HG02571 (cell line): Measurements from ENCODE around the gene KCTD14.
"Not testable (repeated sequence)": the region's sequence is repeated elsewhere in the genome, so short reads cannot be mapped to it uniquely, and the experiment has no call there.

Source experiments
- ATAC-seq: cut with Tn5 transposase; IDR thresholded peaks from one replicate; pipeline ENCODE4 v1.9.1; 2021; ENCODE audit warnings: mild to moderate bottlenecking, moderate library complexity; ENCODE audit not compliant: unreplicated experiment

The KCTD14 gene, protein sequence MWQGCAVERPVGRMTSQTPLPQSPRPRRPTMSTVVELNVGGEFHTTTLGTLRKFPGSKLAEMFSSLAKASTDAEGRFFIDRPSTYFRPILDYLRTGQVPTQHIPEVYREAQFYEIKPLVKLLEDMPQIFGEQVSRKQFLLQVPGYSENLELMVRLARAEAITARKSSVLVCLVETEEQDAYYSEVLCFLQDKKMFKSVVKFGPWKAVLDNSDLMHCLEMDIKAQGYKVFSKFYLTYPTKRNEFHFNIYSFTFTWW

DNA sequence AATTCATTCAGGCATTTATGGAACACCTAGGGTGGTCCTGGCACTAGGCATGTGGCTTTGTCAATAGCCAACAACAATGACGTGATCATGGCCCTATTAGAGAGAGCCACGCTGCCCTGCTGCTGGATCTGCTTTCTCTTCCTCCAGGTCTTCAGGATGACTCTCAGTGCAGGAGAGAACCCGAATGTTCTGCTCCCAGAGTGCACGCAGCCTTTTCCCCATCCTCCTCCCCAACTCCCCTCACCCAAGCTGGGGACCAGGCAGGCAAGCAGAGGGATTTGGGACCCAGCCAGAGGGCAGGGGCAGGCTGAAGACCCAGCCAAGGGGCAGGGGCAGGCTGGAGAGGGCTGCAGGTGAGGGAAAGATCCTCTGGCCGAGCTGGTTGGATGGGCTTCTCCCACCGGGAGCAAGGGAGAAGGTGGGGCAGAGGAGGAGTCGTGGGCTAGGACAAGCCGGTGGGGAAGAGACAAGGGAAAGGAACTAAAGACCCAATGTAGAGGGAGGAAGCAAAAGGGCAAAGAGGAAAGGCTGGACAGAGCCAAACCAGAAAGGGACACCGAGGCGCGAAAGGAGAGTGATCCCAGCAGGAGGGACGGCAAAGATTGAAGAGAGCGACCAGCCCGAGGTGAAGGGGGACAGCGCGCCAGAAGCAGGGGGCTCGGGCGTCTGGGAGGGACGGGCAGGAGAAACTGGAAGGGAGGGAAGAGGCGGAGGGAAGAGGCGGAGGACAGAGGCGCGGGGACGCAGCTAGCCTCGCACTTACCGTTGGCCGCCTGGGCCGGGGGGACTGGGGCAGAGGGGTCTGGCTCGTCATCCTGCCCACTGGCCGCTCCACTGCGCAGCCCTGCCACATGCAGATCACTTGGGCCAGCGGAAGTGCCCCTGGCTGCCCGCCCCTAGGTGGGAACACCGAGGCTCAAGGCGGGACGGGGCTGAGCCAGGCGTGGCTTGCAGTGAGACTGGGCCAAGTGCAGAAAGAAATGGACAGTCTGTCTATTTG is at the start of gene KCTD14:
TSS of gene KCTD14 (minus strand) at position 880 of the 1,000 bp plus-strand sequence. CDS start at position 853, 27 bp downstream.
- no peak for ATAC-seq

DNA sequence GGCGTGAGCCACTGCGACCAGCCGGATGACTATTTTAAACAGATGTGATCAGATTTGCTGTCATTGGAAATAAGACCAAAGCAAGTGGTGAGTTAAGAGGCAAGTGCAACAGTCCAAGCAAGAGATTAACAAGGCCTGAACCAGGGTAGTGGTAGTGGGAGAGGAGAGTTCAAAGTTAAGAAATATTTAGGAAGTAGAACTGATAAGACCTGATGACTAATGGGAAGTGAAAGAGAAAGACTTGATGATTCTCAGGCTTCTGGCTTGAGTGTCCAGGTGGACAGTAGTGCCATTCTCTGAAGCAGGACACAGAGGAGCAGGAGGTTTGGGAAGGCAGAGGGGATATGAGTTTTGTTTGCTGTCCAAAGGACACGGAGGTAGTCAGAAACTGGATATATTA is 49.4 kb upstream of the KCTD14 start:
- no peak for ATAC-seq

DNA sequence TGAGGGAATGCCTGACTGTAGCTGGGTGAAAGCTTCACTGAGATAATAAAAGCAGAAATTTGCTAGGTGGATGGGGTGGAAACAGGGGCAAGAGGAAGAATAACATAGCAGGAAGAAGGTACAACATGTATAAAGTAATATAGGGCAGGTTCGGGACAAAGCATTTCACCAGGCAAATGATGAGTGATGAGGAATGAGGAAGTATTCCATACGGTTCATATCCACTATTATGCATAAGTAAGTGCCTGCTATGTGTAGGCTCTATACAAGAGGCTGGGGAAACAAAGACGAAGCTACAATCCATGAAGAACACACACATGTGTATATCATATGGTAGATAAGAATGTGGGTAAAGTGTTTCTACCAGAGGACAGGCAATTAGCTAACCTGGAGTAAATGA is 48.6 kb upstream of the KCTD14 start:
- no peak for ATAC-seq

DNA sequence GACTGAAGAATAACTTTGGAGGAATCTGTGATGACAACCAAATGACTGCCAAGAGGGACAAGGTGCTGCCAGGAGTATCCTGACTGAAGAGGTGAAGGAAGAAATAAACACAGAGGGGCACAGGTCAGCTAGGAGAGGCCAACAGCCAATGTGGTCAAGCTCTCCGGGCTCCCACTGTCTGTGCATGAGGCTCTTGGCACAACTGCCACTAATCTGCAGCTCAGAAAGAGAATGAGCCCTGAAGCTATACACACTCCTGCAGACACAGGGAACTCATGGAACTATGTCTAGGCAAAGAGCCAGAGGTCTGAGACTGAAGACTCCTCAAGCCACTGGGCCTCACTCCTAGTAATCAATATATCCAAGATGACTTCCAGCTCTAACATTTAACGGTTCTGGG is 47.5 kb upstream of the KCTD14 start:
- no peak for ATAC-seq

DNA sequence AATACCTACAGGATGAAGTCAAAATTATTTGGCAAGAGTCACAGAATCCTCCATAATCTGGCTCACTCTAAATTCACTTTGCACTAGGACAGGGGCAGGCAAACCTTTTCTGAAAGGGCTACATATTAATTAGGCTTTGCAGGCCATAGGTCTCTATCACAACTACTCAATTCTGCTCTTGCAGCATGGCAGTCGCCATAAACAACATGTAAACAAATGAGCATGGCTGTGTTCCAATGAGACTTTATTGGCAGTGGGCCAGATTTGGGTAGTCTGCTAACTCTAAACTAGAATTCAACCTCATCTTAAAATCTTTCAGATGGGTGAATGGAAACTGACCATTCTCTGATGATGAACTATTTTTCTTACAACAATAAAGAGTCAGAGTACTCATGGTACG is 46.4 kb upstream of the KCTD14 start:
- ATAC-seq = no peak

DNA sequence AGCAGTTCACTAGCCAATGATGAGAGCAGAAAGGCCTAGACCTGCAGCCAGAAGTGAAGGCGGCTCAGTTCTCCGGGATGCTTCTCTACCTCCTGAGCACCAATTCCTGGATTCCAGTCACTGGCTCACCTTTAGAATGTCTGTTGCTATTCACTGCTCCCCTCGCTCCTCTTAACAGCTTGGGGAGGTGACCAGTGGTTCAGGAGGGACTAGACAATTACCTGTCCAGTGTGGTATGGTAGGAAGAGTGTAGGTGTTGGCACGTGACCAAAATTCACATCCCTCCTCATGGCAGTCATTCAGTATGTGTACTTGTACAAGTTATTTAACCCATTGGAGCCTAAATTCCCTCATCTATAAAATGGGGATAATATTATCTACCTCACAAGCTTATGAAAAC is 44.6 kb upstream of the KCTD14 start:
- no peak for ATAC-seq

DNA sequence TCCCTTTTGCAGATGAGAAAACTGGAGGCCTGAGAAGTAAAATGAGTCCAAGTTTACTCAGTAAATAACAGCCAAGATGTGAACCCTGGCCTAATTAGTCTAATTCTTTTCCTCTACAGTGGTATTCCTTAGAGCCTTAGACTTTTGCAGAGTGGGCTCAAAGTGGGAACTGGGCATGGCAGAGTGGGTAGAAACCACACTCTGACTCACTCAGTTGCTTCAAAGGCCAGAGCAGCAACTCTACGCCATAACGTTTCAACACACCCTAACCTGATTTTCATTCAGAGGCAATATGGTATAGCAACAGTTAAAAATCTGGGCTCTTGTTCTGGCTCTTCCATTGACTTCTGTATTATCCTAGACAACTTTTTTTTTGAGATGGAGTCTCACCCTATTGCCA is 43.4 kb upstream of the KCTD14 start:
- no peak for ATAC-seq

DNA sequence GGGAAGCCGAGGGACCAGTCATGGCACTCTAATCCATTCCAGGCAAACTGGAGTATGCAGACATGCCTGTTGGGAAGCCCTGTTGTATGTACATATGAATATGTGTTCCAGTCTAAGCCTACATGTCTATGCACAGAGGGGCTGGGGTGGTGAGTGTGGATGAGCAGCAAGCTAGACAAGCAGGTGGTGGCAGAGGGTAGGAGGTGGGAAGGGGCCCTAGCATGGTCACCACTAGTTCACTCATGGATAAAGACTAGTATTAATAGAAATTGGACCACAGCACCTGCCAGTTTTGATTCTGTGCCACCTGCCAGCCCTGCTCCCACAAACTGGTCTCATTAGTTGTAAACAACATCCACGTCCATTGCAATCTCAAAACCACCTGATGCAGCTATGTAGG is 42.1 kb upstream of the KCTD14 start:
- no peak for ATAC-seq

DNA sequence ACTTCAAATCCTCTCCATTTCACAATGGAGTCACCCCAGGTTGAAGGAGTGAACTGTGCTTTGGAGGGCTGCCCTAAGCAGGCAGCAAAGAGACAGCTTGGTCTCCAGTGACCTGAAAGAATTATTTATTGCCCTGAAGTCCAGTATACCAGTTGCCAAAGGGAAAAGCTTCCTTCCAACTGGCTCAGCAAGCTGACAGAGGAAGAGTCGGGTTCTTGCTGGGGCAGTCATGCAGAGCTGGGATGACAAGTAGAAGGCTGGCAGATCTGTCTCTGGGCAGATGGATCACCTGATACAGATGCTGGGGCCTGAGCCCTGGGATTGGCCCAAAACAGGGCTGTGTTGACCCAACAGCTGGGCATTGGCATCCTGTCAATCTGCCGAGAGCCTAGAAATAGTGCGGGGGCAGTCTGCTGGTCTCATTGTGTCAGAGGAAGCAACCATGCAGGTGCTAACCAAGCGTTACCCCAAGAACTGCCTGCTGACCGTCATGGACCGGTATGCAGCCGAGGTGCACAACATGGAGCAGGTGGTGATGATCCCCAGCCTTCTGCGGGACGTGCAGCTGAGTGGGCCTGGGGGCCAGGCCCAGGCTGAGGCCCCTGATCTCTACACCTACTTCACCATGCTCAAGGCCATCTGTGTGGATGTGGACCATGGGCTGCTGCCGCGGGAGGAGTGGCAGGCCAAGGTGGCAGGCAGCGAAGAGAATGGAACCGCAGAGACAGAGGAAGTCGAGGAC is 40.5 kb upstream of the KCTD14 start, which contains the start of gene THRSP:
TSS of gene THRSP (plus strand) at position 422 of the 742 bp plus-strand sequence. CDS start at position 443, 21 bp downstream.
- ATAC-seq = no peak

DNA sequence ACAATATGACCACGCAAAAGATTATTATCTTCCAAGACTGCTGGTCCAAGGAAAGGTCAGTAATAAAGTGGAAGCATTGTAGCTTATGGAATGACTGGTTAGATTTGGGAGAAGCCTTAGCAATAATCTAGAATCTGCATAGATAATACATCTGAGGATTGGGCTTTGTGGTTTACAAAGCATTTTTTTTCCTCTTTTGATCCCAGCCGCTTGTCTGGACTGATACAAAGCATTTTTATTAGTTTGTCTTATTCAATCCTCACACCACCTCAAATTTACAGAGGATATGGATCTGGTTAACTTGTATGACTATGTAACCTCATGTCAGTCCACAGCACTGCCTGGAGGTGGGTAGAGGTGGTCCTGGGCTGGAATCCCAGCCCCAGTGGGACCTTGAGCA is 39.6 kb upstream of the KCTD14 start:
- no peak for ATAC-seq

DNA sequence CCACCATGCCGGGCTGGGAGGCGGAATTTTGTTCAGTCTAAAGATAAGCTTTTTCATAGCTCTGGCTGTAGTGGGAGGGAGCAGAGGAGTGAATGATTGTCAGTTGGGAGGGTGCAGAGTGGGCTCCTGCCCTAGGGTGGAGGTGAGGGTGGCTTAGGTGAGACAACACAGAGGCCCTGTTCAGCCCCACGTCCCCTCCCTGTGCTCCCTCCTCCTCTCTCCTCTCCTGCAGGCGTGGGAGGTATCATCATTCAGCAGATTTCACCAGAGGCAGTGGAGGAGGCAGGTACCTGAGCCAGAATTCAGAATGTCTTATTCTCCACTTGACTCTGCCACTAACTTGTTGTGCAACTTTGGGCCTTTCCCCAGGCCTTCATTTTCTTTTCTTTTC is 38.8 kb upstream of the KCTD14 start:
- ATAC-seq = no peak

DNA sequence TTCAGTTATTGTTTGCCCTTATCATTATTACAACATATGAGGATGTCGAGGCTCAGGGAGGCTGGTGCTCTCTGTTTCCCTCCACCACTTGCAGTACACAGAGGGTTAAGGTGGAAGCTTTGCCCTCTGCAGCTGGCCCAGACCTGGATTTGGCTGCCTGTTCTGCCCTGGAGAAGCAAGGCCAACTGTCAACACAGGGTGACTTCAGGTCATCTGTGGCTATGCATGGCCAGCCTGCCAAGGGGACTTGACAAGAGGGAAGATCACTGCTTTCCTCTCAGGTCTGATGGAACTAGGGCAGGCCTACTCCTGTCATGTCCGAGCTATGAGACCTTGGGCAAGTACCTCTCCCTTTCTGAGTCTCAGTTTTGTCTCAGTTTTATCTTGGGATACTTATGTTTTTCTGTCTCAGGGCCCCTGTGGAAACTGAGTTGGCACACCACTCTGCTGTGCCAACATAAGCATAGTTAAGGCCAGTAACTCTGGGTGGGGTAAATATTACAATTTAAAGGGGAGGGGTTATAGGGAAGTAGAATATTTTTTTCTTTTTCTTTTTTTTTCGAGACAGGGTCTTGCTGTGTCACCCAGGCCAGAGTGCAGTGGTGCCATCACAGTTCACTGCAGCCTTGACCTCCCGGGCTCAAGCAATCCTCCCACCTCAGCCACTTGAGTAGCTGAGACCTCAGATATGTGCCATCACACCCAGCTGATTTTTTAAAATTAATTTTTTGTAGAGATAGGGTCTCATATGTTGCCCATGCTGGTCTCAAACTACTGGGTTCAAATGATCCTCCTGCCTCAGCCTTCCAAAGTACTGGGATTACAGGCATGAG is 38.2 kb upstream of the KCTD14 start:
- no peak for ATAC-seq

DNA sequence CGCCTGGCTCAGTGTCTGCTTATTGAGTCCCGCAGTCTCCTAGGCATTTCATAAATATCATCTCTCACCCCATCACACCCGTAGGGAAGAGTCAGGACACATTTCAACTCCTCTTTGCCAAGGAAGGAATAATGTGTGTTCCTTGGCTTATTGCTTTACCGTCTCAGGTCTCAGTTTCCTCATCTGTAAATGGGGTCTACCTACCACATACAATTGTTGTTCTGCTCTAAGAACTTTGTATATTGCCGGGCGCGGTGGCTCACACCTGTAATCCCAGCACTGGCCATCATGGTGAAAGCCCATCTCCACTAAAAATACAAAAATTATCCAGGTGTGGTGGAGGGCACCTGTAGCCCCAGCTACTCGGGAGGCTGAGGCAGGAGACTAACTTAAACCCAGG is 37.5 kb upstream of the KCTD14 start:
- ATAC-seq = no peak

DNA sequence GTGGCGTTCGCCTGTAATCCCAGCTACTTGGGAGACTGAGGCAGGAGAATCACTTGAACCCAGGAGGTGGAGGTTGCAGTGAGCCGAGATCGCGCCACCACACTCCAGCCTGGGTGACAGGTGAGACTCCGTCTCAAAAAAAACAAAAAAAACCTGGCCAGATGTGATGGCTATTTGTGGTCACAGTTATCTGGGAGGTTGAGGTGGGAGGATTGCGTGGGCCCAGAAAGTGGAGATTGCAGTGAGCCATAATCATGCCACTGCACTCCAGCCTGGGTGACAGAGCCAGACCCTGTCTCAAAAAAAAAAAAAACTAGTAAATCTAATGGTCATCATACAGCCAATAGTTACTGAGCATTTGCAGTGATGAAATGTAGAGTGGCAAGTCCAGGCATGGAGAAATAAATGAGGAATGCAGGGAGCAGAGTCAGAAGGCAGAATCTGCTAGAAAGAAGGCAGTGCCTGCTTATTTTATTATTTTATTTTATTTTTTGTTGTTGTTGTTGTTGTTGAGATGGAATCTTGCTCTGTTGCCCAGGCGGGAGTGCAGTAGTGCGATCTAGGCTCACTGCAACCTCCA is 36.8 kb upstream of the KCTD14 start:
- ATAC-seq = not testable (repeated sequence)

DNA sequence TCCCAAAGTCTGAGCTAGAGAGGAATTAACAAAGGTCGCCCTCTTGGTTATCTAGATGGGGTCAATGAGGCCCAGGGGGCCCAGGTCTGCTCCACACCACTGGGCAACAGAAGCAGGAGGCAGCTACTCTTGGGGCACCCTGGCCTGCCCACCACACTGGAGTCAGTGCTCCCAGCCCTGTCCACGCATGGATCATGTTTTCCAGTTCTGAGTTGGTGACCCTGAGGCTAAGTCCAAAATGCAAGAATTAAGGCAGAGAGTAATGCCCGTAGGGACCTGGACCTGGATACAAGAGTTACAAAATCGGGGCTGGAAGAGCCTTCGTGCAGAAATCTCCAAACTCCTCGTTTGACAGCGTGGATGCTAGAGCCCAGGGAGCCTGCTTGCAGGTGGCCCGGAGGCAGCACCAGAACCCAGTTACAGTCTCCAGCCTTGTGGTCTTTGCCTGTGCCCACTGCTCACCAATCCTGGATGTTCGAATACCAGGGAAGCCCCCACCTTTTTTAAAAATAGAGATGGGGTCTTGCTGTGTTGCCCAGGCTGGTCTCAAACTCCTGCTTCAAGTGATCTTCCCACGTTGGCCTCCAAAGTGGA is 34.5 kb upstream of the KCTD14 start:
- no peak for ATAC-seq

DNA sequence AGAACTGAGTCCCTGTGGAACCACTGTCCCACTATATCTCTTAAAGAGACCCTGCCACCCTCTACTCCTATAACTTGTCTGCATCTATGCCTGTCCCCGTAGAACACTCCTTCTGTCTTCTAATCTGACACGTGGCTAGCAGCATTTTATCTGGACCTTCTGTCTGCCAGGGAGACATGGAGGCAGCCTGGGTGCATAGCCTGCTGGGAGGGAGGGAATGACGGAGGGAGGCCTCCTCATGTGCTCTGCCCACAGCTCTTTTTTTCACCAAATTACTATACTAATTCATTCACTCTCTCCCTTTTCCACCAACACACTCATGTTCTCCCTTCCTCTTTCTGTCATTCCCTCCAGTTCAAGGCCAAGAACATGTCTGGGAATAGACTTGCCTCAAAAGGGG is 33.0 kb upstream of the KCTD14 start:
- ATAC-seq = no peak

DNA sequence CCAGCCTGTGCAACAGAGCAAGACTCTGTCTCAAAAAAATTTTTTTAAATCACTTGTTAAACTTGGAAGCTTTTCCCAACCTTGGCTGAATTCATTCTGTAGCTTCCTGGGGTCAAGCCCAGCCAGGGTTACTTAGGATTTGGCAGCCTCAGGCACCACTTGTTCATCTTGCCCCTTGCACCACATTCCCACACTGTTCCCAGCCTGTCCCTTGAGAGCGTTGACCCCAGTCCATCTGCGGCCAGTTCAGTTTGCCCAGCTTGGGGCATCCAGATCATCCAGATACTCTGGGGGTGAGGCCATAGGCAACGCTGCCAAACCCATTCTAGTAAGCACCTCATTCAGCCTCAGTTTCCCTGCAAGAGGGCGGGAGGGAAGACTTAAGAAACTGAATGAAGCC is 31.9 kb upstream of the KCTD14 start:
- no peak for ATAC-seq

DNA sequence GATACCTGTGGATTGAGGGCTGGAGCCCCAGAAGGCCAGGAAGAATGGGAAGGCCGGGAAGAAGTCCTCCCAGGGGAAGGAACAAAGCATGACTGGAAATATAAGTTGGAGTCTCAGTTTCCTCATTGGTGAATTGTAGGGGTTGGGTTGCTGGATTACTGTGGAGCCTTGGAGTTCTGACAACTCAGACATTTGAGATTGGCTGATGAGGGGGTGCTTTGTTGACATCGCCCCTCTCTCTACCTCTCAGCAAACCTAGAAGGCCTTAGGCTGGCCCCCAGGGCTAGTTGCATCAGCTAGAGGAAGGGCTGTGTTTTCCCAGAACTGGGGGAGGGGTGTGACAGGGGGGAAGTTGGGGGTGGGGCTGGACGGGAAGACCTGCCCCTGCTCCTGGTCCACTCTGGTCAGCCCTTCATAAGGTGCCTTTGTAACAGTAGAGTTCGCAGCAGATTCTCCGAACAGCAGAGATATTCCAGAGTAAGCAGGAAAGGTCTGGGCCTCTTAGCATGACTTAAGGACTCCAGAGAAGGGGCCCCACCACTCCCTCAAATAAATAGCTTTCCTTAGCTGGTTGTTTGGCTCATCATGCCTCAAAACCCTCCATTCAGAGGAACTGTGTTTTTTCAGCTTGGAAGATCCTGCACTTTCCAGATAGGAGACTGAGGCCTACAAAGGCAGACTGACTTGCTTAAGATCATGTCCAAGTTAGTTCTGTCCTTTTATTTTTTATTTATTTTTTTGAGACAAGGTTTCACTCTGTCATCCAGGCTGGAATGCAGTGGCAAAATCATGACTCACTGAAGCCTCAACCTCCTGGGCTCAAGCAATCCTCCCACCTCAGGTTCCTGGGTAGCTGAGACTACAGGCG is 28.1 kb upstream of the KCTD14 start:
- no peak for ATAC-seq

DNA sequence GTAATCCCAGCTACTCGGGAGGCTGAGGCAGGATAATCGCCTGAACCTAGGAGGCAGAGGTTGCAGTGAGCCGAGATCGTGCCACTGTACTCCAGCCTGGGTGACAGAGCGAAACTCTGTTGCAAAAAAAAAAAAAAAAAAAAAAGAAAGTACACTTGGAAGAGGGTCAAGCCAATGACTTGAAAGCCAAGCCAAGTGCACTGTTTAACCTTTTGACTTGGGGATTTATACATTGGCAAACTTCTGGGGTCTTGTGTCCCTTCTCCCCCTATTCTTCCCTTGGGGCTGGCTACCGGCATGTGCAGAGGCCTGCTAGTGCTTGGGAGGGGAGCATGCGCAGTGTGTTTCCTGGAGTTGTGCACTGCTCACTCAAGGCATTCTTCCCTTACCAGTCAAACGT is 26.3 kb upstream of the KCTD14 start:
- no peak for ATAC-seq
